Panc1 (cell line): ENCODE data around the gene RABGAP1.

Experiments
- TF ChIP-seq, protein P1 (sequence below), 2 experiments: IDR thresholded peaks; 2 replicates each; pipeline ENCODE4 v1.6.1; 2011 to 2012; ENCODE audit warnings: low read depth in 2 of 2, control low read depth in 1 of 2, low read length in 1 of 2, mild to moderate bottlenecking in 1 of 2, moderate library complexity in 1 of 2; ENCODE audit not compliant: insufficient read depth in 1 of 2
- TF ChIP-seq, protein P2 (sequence below): fragments of 450-650 bp; IDR thresholded peaks from 2 replicates; pipeline ENCODE4 v1.5.1; 2017; ENCODE audit warnings: mild to moderate bottlenecking

DNA sequence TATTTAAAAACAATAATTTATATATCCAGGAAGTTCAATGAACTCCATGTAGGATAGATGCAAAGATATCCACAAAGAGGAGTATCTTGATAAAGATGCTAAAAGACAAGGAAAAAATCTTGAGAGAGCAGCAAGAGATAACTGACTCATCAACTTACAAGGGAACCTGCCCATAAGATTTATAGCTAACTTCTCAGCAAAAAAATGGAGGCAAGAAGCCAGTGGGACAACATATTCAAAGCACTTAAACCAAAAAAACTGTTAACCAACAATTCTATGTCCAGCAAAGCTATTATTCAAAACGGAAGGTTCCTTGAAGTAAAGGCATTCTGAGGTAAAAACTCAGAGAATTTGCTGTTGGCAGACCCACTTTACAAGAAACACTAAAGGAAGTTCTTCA, 20.3 kb downstream of the RABGAP1 start:
- TF ChIP-seq, protein P1, sequence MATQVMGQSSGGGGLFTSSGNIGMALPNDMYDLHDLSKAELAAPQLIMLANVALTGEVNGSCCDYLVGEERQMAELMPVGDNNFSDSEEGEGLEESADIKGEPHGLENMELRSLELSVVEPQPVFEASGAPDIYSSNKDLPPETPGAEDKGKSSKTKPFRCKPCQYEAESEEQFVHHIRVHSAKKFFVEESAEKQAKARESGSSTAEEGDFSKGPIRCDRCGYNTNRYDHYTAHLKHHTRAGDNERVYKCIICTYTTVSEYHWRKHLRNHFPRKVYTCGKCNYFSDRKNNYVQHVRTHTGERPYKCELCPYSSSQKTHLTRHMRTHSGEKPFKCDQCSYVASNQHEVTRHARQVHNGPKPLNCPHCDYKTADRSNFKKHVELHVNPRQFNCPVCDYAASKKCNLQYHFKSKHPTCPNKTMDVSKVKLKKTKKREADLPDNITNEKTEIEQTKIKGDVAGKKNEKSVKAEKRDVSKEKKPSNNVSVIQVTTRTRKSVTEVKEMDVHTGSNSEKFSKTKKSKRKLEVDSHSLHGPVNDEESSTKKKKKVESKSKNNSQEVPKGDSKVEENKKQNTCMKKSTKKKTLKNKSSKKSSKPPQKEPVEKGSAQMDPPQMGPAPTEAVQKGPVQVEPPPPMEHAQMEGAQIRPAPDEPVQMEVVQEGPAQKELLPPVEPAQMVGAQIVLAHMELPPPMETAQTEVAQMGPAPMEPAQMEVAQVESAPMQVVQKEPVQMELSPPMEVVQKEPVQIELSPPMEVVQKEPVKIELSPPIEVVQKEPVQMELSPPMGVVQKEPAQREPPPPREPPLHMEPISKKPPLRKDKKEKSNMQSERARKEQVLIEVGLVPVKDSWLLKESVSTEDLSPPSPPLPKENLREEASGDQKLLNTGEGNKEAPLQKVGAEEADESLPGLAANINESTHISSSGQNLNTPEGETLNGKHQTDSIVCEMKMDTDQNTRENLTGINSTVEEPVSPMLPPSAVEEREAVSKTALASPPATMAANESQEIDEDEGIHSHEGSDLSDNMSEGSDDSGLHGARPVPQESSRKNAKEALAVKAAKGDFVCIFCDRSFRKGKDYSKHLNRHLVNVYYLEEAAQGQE (IDR thresholded peaks at IDR 0.05; ENCODE audit: insufficient read depth in 1 of 2, low read depth in 2 of 2, low read length in 1 of 2), result no peak
- TF ChIP-seq, protein P2, sequence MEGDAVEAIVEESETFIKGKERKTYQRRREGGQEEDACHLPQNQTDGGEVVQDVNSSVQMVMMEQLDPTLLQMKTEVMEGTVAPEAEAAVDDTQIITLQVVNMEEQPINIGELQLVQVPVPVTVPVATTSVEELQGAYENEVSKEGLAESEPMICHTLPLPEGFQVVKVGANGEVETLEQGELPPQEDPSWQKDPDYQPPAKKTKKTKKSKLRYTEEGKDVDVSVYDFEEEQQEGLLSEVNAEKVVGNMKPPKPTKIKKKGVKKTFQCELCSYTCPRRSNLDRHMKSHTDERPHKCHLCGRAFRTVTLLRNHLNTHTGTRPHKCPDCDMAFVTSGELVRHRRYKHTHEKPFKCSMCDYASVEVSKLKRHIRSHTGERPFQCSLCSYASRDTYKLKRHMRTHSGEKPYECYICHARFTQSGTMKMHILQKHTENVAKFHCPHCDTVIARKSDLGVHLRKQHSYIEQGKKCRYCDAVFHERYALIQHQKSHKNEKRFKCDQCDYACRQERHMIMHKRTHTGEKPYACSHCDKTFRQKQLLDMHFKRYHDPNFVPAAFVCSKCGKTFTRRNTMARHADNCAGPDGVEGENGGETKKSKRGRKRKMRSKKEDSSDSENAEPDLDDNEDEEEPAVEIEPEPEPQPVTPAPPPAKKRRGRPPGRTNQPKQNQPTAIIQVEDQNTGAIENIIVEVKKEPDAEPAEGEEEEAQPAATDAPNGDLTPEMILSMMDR, result no peak
